ENCODE results near the gene IL34.

Gene IL34

GRCh38 chr16:70703041-70703834, 56.9 kb downstream of the IL34 start:
- no peak overlapping the region for H3K4me2 ChIP-seq (ENCODE audit: insufficient read depth, low read length)
- H3K27ac ChIP-seq (ENCODE audit: low read length), result no peak overlapping the region
- no peak overlapping the region for H2AFZ ChIP-seq (ENCODE audit: low read depth, low read length)
- H3K27me3 ChIP-seq (ENCODE audit: insufficient read depth, low read length, poor library complexity), result no peaks in the 10 kb centered on the region
- H4K20me1 ChIP-seq (ENCODE audit: insufficient read depth, low read length), result peaks cover 11% of the 10 kb centered on the region
- no peaks in the 10 kb centered on the region for H3K9me3 ChIP-seq (ENCODE audit: insufficient read depth, low read length, severe bottlenecking)
- no peak for DNase-seq
- ATAC-seq (ENCODE audit: insufficient read depth, low read depth), result 0 out of 3 replicates have a peak, but pooled peaks have one; percentile 38
- no peaks in the 10 kb centered on the region for H3K79me2 ChIP-seq (ENCODE audit: insufficient read depth, low read length)
- no peaks in the 10 kb centered on the region for H3K4me1 ChIP-seq (ENCODE audit: insufficient read depth, low read length)
- no peak overlapping the region for H3K4me3 ChIP-seq (ENCODE audit: low read depth in 1 of 2, low read length in 2 of 2)
- TF ChIP-seq CTCF (IDR thresholded peaks at IDR 0.05; ENCODE audit: borderline replicate concordance, extremely low read depth, low read length, poor library complexity, severe bottlenecking), result no peak
- TF ChIP-seq EZH2 (IDR thresholded peaks at IDR 0.05; ENCODE audit: borderline replicate concordance, low read depth, low read length, severe bottlenecking), result no peak
- peaks cover 12% of the 10 kb centered on the region for H3K36me3 ChIP-seq (ENCODE audit: insufficient read depth, low read length)
- H3K9ac ChIP-seq (ENCODE audit: low read depth, low read length), result no peak overlapping the region

- H3K9me3 ChIP-seq (ENCODE audit: insufficient read depth, low read length, severe bottlenecking), result no peaks in the 10 kb centered on the region
- peaks cover 11% of the 10 kb centered on the region; the same call in 1 of the 2 replicates for H4K20me1 ChIP-seq (ENCODE audit: insufficient read depth, low read length)
- no peak overlapping the region for H3K4me3 ChIP-seq (ENCODE audit: low read depth in 1 of 2, low read length in 2 of 2)
- no peak overlapping the region for H3K27ac ChIP-seq (ENCODE audit: low read length)
- TF ChIP-seq CTCF (IDR thresholded peaks at IDR 0.05; ENCODE audit: borderline replicate concordance, extremely low read depth, low read length, poor library complexity, severe bottlenecking) (no peak), EZH2 (IDR thresholded peaks at IDR 0.05; ENCODE audit: borderline replicate concordance, low read depth, low read length, severe bottlenecking) (no peak)
- H2AFZ ChIP-seq (ENCODE audit: low read depth, low read length), result no peak overlapping the region
- no peak overlapping the region for H3K9ac ChIP-seq (ENCODE audit: low read depth, low read length)
- no peak for ATAC-seq (ENCODE audit: insufficient read depth, low read depth)
- no peaks in the 10 kb centered on the region for H3K4me1 ChIP-seq (ENCODE audit: insufficient read depth, low read length)
- no peak overlapping the region for H3K4me2 ChIP-seq (ENCODE audit: insufficient read depth, low read length)
- H3K79me2 ChIP-seq (ENCODE audit: insufficient read depth, low read length), result no peaks in the 10 kb centered on the region
- DNase-seq, result no peak
- H3K27me3 ChIP-seq (ENCODE audit: insufficient read depth, low read length, poor library complexity), result no peaks in the 10 kb centered on the region
- peaks cover 7% of the 10 kb centered on the region; the same call in 1 of the 2 replicates for H3K36me3 ChIP-seq (ENCODE audit: insufficient read depth, low read length)
These were observed 57.5 kb downstream of the IL34 start for GRCh38 chr16:70703835-70704381.

GRCh38 chr16:70704586-70704985, 58.2 kb downstream of the IL34 start:
- Histone ChIP-seq H3K4me3 (ENCODE audit: low read depth in 1 of 2, low read length in 2 of 2) (no peak overlapping the region), H3K27ac (ENCODE audit: low read length) (no peak overlapping the region), H3K27me3 (ENCODE audit: insufficient read depth, low read length, poor library complexity) (no peaks in the 10 kb centered on the region), H3K4me1 (ENCODE audit: insufficient read depth, low read length) (no peaks in the 10 kb centered on the region), H3K9ac (ENCODE audit: low read depth, low read length) (no peak overlapping the region), H3K4me2 (ENCODE audit: insufficient read depth, low read length) (no peak overlapping the region), H2AFZ (ENCODE audit: low read depth, low read length) (no peak overlapping the region), H4K20me1 (ENCODE audit: insufficient read depth, low read length) (peaks cover 11% of the 10 kb centered on the region; the same call in 1 of the 2 replicates), H3K79me2 (ENCODE audit: insufficient read depth, low read length) (no peaks in the 10 kb centered on the region), H3K36me3 (ENCODE audit: insufficient read depth, low read length) (peaks cover 3% of the 10 kb centered on the region; the same call in 1 of the 2 replicates), H3K9me3 (ENCODE audit: insufficient read depth, low read length, severe bottlenecking) (no peaks in the 10 kb centered on the region)
- ATAC-seq (ENCODE audit: insufficient read depth, low read depth), result no peak
- no peak for TF ChIP-seq CTCF (IDR thresholded peaks at IDR 0.05; ENCODE audit: borderline replicate concordance, extremely low read depth, low read length, poor library complexity, severe bottlenecking)
- no peak for TF ChIP-seq EZH2 (IDR thresholded peaks at IDR 0.05; ENCODE audit: borderline replicate concordance, low read depth, low read length, severe bottlenecking)
- no peak for DNase-seq
